IMR-90 (cell line): ENCODE data around the gene SNX30. TPM values are rescaled to one million over a fixed set of nuclear protein-coding genes. Genes with fewer than 3 reads are reported as not detected.

Experiments
- ATAC-seq: fragments of 200-7000 bp; cut with Tn5 transposase; 2 replicates; pipeline ENCODE4 v1.9.1; 2020; ENCODE audit warnings: low read depth, mild to moderate bottlenecking, moderate library complexity
- BruUV-seq: library from RNA; stranded (reverse); fragments of 400-500 nt; replicated peaks from 2 replicates; lab custom pipeline; 2021; lab: Mats Ljungman, UMichigan
- CTCF ChIA-PET: fragments of 300-600 bp; formaldehyde crosslinking; extraction: SDS; loops from one replicate; lab custom pipeline; 2021; ENCODE audit warnings: antibody characterized with exemption; lab: Yijun Ruan, JAX
- POLR2A ChIA-PET: fragments of 300-600 bp; sonication (Branson Sonifier 250); formaldehyde crosslinking; loops from one replicate; lab custom pipeline; 2022; ENCODE audit warnings: antibody characterized with exemption; ENCODE audit not compliant: unreplicated experiment; lab: Charles Lee
- DNase-seq: peaks from one replicate; pipeline ENCODE4 v3.0.0; 2013
- H2AFZ ChIP-seq: replicated peaks from 2 replicates; pipeline ENCODE3; 2013; ENCODE audit warnings: low read length, mild to moderate bottlenecking; ENCODE audit not compliant: poor library complexity
- H2AK5ac ChIP-seq: 2 replicates; pipeline ENCODE4 v1.6.1; 2013; ENCODE audit warnings: low read depth, low read length, inconsistent platforms
- H2AK9ac ChIP-seq: replicated peaks from 2 replicates; pipeline ENCODE3; 2013; ENCODE audit warnings: mild to moderate bottlenecking, low read depth, low read length, moderate library complexity; ENCODE audit not compliant: poor library complexity
- H2BK120ac ChIP-seq: 2 replicates; pipeline ENCODE4 v1.6.1; 2013; ENCODE audit warnings: low read depth, low read length, inconsistent platforms
- H2BK15ac ChIP-seq: 3 replicates; pipeline ENCODE4 v1.6.1; 2013; ENCODE audit warnings: low read depth, low read length, inconsistent platforms
- H2BK20ac ChIP-seq: 2 replicates; pipeline ENCODE4 v1.6.1; 2013; ENCODE audit warnings: low read depth, mild to moderate bottlenecking, inconsistent platforms, low read length, moderate library complexity
- H2BK5ac ChIP-seq: 2 replicates; pipeline ENCODE4 v1.6.1; 2013; ENCODE audit warnings: mild to moderate bottlenecking, low read depth, low read length, inconsistent platforms; ENCODE audit not compliant: poor library complexity, severe bottlenecking
- H3K14ac ChIP-seq: replicated peaks from 2 replicates; pipeline ENCODE4 v1.6.1; 2013; ENCODE audit warnings: low read depth, low read length, inconsistent platforms
- H3K18ac ChIP-seq: 2 replicates; pipeline ENCODE4 v1.6.1; 2013; ENCODE audit warnings: low read depth, low read length, control low read depth
- H3K23ac ChIP-seq: 2 replicates; pipeline ENCODE4 v1.6.1; 2013; ENCODE audit warnings: low read depth, low read length, inconsistent platforms
- H3K27ac ChIP-seq: 2 replicates; pipeline ENCODE4 v1.5.1; 2013; ENCODE audit warnings: mild to moderate bottlenecking, control low read depth, low read length; ENCODE audit not compliant: insufficient read depth
- H3K27me3 ChIP-seq: 2 replicates; pipeline ENCODE4 v1.6.1; 2013; ENCODE audit warnings: low read length; ENCODE audit not compliant: control insufficient read depth, insufficient read depth
- H3K36me3 ChIP-seq: 2 replicates; pipeline ENCODE4 v1.6.1; 2013; ENCODE audit warnings: low read length, mixed read lengths; ENCODE audit not compliant: control insufficient read depth, insufficient read depth
- H3K4ac ChIP-seq: 2 replicates; pipeline ENCODE4 v1.6.1; 2013; ENCODE audit warnings: low read depth, low read length, inconsistent platforms
- H3K4me1 ChIP-seq: 2 replicates; pipeline ENCODE4 v1.6.1; 2013; ENCODE audit warnings: low read length, mixed read lengths; ENCODE audit not compliant: control insufficient read depth, insufficient read depth
- H3K4me2 ChIP-seq: 2 replicates; pipeline ENCODE4 v1.6.1; 2013; ENCODE audit warnings: low read depth, mild to moderate bottlenecking, control low read depth, low read length, moderate library complexity
- H3K4me3 ChIP-seq: 2 replicates; pipeline ENCODE4 v1.5.1; 2013; ENCODE audit warnings: low read depth, mild to moderate bottlenecking, control low read depth, low read length, moderate library complexity; ENCODE audit not compliant: insufficient read depth
- H3K56ac ChIP-seq: 2 replicates; pipeline ENCODE4 v1.6.1; 2013; ENCODE audit warnings: low read length, inconsistent platforms; ENCODE audit not compliant: insufficient read depth; ENCODE audit errors: extremely low read depth
- H3K79me1 ChIP-seq, 2 experiments: 2 replicates each; pipeline ENCODE4 v1.6.1; 2013; ENCODE audit warnings: low read length in 2 of 2, inconsistent platforms in 1 of 2, low read depth in 1 of 2
- H3K9ac ChIP-seq: 2 replicates; pipeline ENCODE4 v1.6.1; 2013; ENCODE audit warnings: low read depth, low read length, control low read depth
- H3K9me1 ChIP-seq: 2 replicates; pipeline ENCODE4 v1.6.1; 2013; ENCODE audit warnings: low read length, inconsistent platforms; ENCODE audit not compliant: insufficient read depth
- H3K9me3 ChIP-seq: 2 replicates; pipeline ENCODE4 v1.6.1; 2013; ENCODE audit warnings: low read length; ENCODE audit not compliant: control insufficient read depth, insufficient read depth
- H4K20me1 ChIP-seq: 2 replicates; pipeline ENCODE4 v1.6.1; 2013; ENCODE audit warnings: low read length, inconsistent platforms; ENCODE audit not compliant: insufficient read depth
- H4K5ac ChIP-seq: 2 replicates; pipeline ENCODE4 v1.6.1; 2013; ENCODE audit warnings: mild to moderate bottlenecking, low read depth, low read length, control low read depth
- H4K8ac ChIP-seq, 2 experiments: 2 replicates each; pipeline ENCODE4 v1.6.1; 2013; ENCODE audit warnings: low read depth in 2 of 2, low read length in 2 of 2, control low read depth in 1 of 2, inconsistent platforms in 1 of 2
- H4K91ac ChIP-seq: 2 replicates; pipeline ENCODE4 v1.6.1; 2013; ENCODE audit warnings: low read depth, low read length, inconsistent platforms; ENCODE audit not compliant: insufficient read depth
- BHLHE40 ChIP-seq: fragments of 150-350 bp; IDR thresholded peaks from 2 replicates; pipeline ENCODE4 v1.6.1; 2016; ENCODE audit warnings: mild to moderate bottlenecking, low read depth, low read length
- CEBPB ChIP-seq: IDR thresholded peaks from 2 replicates; pipeline ENCODE4 v1.6.1; 2012; ENCODE audit warnings: low read depth, low read length, improper control_type of control experiment
- CHD1 ChIP-seq: IDR thresholded peaks from 2 replicates; pipeline ENCODE4 v1.6.1; 2012; ENCODE audit warnings: low read depth, low read length, improper control_type of control experiment
- CTCF ChIP-seq: conservative IDR thresholded peaks from 2 replicates; pipeline ENCODE4 v1.5.1; 2012; ENCODE audit warnings: mild to moderate bottlenecking, low read depth, low read length, improper control_type of control experiment
- ELK1 ChIP-seq: fragments of 150-350 bp; IDR thresholded peaks from 2 replicates; pipeline ENCODE4 v1.6.1; 2016; ENCODE audit warnings: low read depth, mild to moderate bottlenecking, low read length, moderate library complexity, borderline replicate concordance
- FOS ChIP-seq: fragments of 150-350 bp; IDR thresholded peaks from 2 replicates; pipeline ENCODE4 v1.6.1; 2016; ENCODE audit warnings: low read depth, low read length
- MAFK ChIP-seq: IDR thresholded peaks from 2 replicates; pipeline ENCODE4 v1.6.1; 2012; ENCODE audit warnings: low read depth, low read length, improper control_type of control experiment
- MAZ ChIP-seq: IDR thresholded peaks from 2 replicates; pipeline ENCODE4 v1.6.1; 2012; ENCODE audit warnings: low read depth, mild to moderate bottlenecking, low read length, improper control_type of control experiment, moderate library complexity, borderline replicate concordance
- MXI1 ChIP-seq: IDR thresholded peaks from 2 replicates; pipeline ENCODE4 v1.6.1; 2012; ENCODE audit warnings: low read depth, mild to moderate bottlenecking, low read length, moderate library complexity, borderline replicate concordance
- POLR2A ChIP-seq: IDR thresholded peaks from 2 replicates; pipeline ENCODE4 v1.6.1; 2012; ENCODE audit warnings: mild to moderate bottlenecking, low read depth, low read length
- RAD21 ChIP-seq: IDR thresholded peaks from 2 replicates; pipeline ENCODE4 v1.6.1; 2012; ENCODE audit warnings: low read length, improper control_type of control experiment
- RCOR1 ChIP-seq: IDR thresholded peaks from 2 replicates; pipeline ENCODE4 v1.6.1; 2012; ENCODE audit warnings: mild to moderate bottlenecking, low read length, improper control_type of control experiment; ENCODE audit not compliant: insufficient replicate concordance
- SMC3 ChIP-seq: fragments of 150-350 bp; IDR thresholded peaks from 2 replicates; pipeline ENCODE4 v1.6.1; 2016; ENCODE audit warnings: low read depth, mild to moderate bottlenecking, antibody characterized with exemption, low read length, moderate library complexity
- USF2 ChIP-seq: fragments of 150-350 bp; IDR thresholded peaks from 2 replicates; pipeline ENCODE4 v1.6.1; 2017; ENCODE audit warnings: mild to moderate bottlenecking, antibody characterized with exemption, low read length, low read depth
- WGBS, 2 experiments: methylation state at CpG; one replicate each; pipeline versions ENCODE4 v1.1.5 to v1.1.7; 2013; ENCODE audit warnings: missing lambda C conversion rate in 2 of 2; ENCODE audit not compliant: insufficient read length in 1 of 2; ENCODE audit errors: extremely low coverage in 2 of 2; 5-methylcytosine and 5-hydroxymethylcytosine counted together
- dilution Hi-C: fragments of 300-500 bp; cut with HindIII; formaldehyde crosslinking; loops from one replicate; pipeline ENCODE4 v1.14.3; 2018; ENCODE audit warnings: low sequenced_read_pairs; ENCODE audit not compliant: unreplicated experiment
- in situ Hi-C: fragments of 300-500 bp; cut with MboI; formaldehyde crosslinking; loops from 3 replicates; pipeline ENCODE4 v1.14.3; 2019; ENCODE audit warnings: low sequenced_read_pairs, inconsistent platforms, mixed read lengths
- intact Hi-C: fragments of 100-400 bp; cut with micrococcal nuclease; formaldehyde crosslinking; loops from 2 replicates; pipeline ENCODE4 v1.10.0; 2022
- polyA plus RNA-seq, 3 experiments: library from polyadenylated mRNA; depleted of rRNA; stranded (reverse); fragments of >200 nt; gene quantifications; 2 replicates each; pipeline ENCODE4 v1.2.3, GENCODE V29; 2012; ENCODE audit warnings: low replicate concordance in 1 of 3
- total RNA-seq: library from RNA; depleted of rRNA; stranded (reverse); fragments of >200 nt; gene quantifications from 2 replicates; pipeline ENCODE4 v1.2.3, GENCODE V29; 2012

SNX30 gene
- total and polyA plus RNA-seq, 2 of the 4 experiments (the other 2 are of a cell fraction): 8.0 to 18.8 TPM

- H3K4me3 ChIP-seq: no peak overlapping the region
- H3K4me2 ChIP-seq: no peak overlapping the region
- no peak overlapping the region for H2AFZ ChIP-seq
- no peak overlapping the region for H2BK20ac ChIP-seq
- H2AK9ac ChIP-seq: no peak overlapping the region
- no peak overlapping the region for H2BK15ac ChIP-seq
- H3K79me1 ChIP-seq: 0 out of 4 replicates have a peak, but pooled peaks cover 0 to 3% of the 10 kb centered on the region in 2 experiments
- H4K5ac ChIP-seq: no peak overlapping the region
- H3K4ac ChIP-seq: no peak overlapping the region
- no peak overlapping the region for H3K56ac ChIP-seq
- ChIA-PET POLR2A (no interaction called here), CTCF (no interaction called here)
- in situ Hi-C loops (no loop called here), dilution Hi-C loops (no loop called here), intact Hi-C loops (loop anchor here (10.0 kb wide), 1 partner anchor 125 kb away; no protein-coding TSS in a partner anchor)
- no peak overlapping the region for H4K91ac ChIP-seq
- no peak overlapping the region for H3K27ac ChIP-seq
- DNase-seq (no peak), ATAC-seq (no peak)
- no peak overlapping the region for H3K9ac ChIP-seq
- H2AK5ac ChIP-seq: no peak overlapping the region
- peaks cover 15% of the 10 kb centered on the region for H3K36me3 ChIP-seq
- no peaks in the 10 kb centered on the region for H3K9me3 ChIP-seq
- BruUV-seq: no TSS peak
- no peak overlapping the region for H2BK120ac ChIP-seq
- H4K20me1 ChIP-seq: peaks cover 14% of the 10 kb centered on the region
- H2BK5ac ChIP-seq: no peak overlapping the region
- peaks cover 6% of the 10 kb centered on the region for H3K4me1 ChIP-seq
- H3K9me1 ChIP-seq: peaks cover 8% of the 10 kb centered on the region; the same call in 1 of the 2 replicates
- H3K27me3 ChIP-seq: no peaks in the 10 kb centered on the region
- no CpG with 5 or more reads among the region's 6 CpGs for WGBS, 2 experiments
- no peak overlapping the region for H3K14ac ChIP-seq
- H4K8ac ChIP-seq: no peak overlapping the region
- no peak overlapping the region for H3K18ac ChIP-seq
- no peak overlapping the region for H3K23ac ChIP-seq
- TF ChIP-seq FOS: no peak
- no peak for TF ChIP-seq CTCF
- TF ChIP-seq RCOR1: no peak
- TF ChIP-seq CEBPB: no peak
- no peak for TF ChIP-seq MAZ
- no peak for TF ChIP-seq RAD21
- no peak for TF ChIP-seq MAFK
- no peak for TF ChIP-seq USF2
- TF ChIP-seq MXI1: no peak
- TF ChIP-seq BHLHE40: no peak
- TF ChIP-seq ELK1: no peak
- TF ChIP-seq POLR2A: no peak
- TF ChIP-seq SMC3: no peak
- TF ChIP-seq CHD1: no peak
These were observed 98.9 kb downstream of the SNX30 start for GRCh38 chr9:112849363-112849922.
